HuH-7.5 (cell line): ENCODE measurements around the gene SDR9C7.
"Not testable (repeated sequence)": the region's sequence is repeated elsewhere in the genome, so short reads cannot be mapped to it uniquely, and the experiment has no call there.

ENCODE experiments used
- DNase-seq: peaks from one replicate; pipeline ENCODE4 v3.0.0; 2011; ENCODE audit warnings: low spot score

Gene SDR9C7

GRCh38 chr12:56916296-56916995 lies 17.8 kb downstream of the SDR9C7 start:
- DNase-seq: no peak

DNA sequence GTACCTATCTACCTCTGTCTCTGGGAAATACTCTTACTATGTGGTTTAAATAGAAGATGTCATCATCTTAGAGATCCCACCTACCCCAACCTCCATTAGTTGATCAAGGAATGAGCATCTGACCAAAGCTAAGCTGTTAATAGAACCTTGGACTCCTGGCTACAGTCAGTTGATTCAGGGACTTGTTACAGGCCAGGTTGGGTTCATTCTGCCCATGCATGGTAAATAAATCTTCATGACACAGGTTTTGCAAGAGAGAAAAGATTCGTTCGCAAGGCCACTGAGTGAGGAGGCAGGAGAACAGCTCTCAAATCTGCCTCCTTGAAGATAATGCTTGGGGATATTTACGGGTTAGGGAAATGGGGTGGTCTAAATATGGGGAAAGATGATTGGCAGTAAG lies 19.5 kb downstream of the SDR9C7 start:
- no peak for DNase-seq

- no peak for DNase-seq
These were observed 20.0 kb downstream of the SDR9C7 start for GRCh38 chr12:56914256-56914655.

GRCh38 chr12:56909403-56909802 lies 24.8 kb downstream of the SDR9C7 start:
- DNase-seq: not testable (repeated sequence)

DNA sequence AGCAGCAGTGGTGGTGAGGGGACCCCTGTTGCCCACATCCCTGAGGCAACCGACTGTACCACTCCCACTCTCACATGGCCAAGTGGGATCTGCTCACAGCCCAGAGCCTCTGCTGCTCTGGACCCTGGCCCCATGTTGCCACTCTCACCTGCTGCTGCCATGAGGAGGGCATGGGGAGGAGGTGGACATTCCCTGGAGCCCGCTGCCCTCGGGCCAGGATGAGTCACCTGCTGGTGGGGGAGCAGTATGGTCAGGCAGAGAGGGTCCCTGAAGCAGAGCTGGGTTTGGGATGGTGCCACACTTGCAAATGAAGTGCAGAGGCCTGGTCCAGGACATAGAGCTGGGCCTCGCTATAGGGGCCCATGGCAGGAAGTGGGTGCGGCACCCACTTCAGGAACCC lies 26.1 kb downstream of the SDR9C7 start:
- DNase-seq: no peak

DNA sequence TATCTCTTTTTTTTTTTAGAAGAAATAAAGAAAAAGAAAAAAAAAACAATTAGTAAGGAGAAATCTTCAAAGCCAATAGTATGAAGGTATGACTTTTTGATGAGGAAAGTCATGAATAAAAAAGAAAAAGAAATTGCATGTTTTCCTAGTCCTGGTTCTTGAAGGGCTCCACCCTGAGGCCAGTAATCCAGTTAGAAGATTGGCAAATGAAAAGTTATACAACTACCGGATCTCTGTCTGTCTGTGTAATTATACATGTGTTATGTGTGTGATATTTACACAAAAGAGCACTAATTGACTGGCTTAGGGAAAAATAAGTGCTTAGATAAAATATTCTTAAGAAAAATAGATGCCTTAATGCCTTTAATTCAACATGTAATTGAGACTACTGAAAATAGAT lies 28.4 kb downstream of the SDR9C7 start:
- DNase-seq: no peak

DNA sequence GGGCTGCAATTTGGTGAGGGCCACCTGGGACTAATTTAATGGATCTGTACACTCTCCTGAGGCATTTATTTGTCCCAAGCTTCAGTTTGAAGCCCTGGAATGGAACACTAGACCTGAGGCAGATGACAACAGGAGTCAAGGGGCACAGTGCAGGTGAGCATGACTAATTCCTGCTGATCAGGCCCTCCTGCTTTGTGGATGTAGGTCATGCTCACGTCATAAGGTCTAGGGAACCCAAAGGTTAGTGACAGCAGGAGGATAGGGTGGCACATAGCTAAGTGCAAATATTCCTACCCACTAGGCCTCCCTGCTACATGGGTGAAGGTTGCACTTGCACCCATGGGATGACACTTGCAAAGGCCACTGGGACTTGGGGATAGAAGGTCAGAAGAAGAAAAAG lies 30.8 kb downstream of the SDR9C7 start:
- no peak for DNase-seq

DNA sequence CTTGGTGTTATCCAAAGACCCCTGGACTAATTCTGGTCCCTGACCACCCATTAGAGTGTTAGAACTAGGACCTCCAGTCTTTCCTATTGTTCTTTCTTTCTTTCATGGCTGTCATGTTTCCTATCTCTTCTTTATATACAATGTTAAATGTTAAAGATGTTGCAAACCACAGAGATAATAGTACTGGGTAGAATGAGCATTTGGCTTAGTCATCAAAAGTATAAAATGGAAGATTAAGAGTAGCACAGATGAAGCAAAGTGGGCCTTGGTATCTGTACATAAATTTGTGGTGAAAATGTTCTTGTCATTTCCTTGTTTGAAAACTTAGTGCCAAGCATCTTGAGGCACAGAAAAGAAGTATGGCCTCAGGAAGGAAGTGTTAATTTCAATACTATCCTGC lies 32.9 kb downstream of the SDR9C7 start:
- DNase-seq: not testable (repeated sequence)

- no peak for DNase-seq
These were observed 33.6 kb downstream of the SDR9C7 start for GRCh38 chr12:56900583-56900982.

DNA sequence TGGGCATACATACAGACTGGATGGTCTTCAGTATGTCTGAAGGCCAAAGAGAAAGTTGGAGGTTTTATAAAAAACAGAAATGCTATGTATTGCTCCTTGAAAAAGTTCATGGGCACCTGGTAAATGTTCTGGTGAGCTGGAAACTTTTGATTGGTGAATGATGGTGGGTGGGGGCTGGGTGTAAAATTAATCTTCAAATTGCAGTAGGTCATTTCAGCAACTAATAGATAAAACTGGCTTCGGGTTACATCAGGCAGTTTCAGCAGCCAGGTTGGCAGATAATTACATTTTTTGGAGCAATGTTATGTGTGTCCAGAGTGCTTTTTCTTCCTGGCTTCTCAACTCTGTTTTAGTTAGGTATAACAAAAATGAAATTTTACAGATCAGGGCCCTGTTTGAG lies 35.3 kb downstream of the SDR9C7 start:
- no peak for DNase-seq

DNA sequence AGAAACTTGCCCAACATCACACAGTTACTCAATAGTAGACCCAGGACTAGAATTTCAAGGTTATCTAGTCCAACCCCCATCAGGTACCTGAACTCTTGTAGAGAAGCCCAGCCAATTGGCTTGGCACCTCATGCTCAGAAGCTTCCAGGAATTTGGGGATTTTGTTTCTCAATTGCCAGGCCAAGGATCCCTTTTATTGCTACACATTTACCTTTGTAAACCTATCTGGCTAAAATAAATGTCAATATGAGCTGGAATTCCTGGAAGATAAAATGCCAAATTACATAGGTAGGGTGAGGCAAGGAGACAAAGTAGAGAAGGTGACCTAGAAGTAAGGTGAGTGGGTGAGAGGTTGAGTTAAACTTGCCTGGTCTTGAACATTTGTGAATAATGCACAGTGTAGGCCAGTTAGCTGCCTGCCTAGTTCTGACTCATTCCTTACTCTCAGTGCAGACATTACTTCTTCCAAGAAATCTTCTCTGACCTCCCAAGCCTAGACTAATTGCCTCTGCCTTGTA lies 36.3 kb downstream of the SDR9C7 start:
- DNase-seq: no peak

DNA sequence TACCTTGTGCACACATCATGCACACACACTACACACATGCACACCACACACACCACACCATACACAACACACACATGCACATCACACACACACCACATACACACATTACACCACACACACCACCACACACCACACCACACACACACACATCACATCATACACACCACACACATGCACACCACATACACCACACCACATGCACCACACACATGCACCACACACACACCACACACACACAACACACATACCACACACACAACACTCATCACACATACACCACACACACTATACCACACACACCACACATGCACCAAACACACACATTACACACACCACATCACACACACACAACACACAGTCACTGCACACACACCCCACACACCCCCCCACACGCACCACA lies 38.1 kb downstream of the SDR9C7 start:
- DNase-seq: no peak

- DNase-seq: no peak
These were observed 39.4 kb downstream of the SDR9C7 start for GRCh38 chr12:56894698-56895368.

GRCh38 chr12:56891885-56892284 lies 42.3 kb downstream of the SDR9C7 start:
- not testable (repeated sequence) for DNase-seq

- DNase-seq: no peak
These were observed 47.9 kb downstream of the SDR9C7 start for GRCh38 chr12:56886319-56886718.

DNA sequence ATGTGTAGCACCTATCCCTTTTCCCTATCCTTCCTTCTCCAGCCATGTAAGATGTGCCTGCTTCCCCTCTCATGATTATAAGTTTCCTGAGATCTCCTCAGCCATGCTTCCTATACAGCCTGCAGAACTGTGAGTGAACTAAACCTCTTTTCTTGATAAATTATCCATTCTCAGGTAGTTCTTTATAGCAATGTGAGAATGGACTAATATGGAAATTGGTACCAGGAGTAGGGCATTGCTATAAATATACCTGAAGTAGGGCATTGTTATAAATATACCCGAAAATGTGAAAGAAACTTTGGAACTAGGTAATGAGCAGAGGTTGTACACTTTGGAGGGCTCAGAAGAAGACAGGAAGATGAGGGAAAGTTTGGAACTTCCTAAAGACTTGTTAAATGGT lies 48.9 kb downstream of the SDR9C7 start:
- no peak for DNase-seq

- DNase-seq: no peak
These were observed 49.8 kb downstream of the SDR9C7 start for GRCh38 chr12:56884421-56884820.

- DNase-seq: not testable (repeated sequence)
These were observed 51.8 kb downstream of the SDR9C7 start for GRCh38 chr12:56882407-56882806.

DNA sequence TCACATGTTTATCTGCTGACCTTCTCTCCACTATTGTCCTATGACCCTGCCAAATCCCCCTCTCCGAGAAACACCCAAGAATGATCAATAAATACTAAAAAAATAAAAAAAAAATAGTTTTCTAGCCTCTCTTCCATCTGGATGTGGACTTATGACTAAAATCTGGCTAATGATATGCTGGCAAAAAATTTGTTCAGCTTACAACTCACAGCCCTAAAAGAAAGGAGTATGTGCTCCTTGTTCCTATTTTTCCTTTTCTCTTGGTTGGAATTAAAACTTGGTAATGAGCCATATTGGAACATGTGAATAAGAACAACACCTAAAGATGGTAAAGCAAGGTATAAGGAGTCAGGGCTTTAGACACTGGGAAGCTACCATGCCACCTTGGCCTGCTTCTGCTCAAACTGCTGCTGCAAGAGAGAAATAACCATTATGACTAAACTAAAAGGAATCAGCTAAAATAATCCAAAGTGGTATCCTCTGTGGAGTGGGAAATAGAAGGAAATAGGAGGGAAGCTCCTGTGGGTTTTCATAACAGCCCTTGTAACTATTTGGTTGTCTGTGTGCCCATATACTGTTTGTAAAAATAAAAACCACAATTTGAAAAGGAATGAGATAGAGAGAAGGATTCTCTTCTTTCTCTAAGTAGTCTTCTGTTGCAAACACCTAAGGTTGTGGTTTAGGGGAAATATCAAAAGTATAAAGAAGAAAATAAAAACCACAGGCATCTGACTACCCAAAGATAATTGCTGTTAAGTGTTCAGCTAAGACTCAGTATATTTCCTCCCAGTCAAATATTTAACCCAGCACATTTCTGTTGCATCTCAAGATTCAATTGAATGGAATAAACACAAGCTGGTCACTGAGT lies 53.8 kb downstream of the SDR9C7 start:
- no peak for DNase-seq

DNA sequence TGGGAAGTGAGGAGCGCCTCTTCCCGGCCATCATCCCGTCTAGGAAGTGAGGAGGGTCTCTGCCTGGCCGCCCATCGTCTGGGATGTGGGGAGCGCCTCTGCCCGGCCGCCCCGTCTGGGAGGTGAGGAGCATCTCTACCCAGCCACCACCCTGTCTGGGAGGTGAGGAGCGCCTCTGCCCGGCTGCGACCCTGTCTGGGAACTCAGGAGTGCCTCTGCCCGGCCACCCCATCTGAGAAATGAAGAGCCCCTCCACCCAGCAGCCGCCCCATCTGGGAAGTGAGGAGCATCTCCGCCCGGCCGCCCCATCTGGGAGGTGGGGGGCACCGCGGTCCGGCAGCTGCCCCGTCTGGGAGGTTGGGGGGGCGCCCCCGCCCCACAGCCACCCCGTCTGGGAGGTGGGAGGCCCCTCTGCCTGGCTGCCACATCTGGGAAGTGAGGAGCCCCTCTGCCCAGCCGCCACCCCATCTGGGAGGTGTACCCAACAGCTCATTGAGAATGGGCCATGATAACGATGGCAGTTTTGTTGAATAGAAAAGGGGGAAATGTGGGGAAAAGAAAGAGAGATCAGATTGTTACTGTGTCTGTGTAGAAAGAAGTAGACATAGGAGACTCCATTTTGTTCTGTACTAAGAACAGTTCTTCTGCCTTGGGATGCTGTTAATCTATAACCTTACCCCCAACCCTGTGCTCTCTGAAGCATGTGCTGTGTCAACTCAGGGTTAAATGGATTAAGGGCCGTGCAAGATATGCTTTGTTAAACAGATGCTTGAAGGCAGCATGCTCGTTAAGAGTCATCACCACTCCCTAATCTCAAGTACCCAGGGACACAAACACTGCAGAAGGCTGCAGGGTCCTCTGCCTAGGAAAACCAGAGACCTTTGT lies 54.7 kb downstream of the SDR9C7 start:
- not testable (repeated sequence) for DNase-seq

GRCh38 chr12:56878010-56878339 lies 56.2 kb downstream of the SDR9C7 start:
- DNase-seq: peak; percentile 31
